CD14-positive monocyte (primary cell): Measurements from ENCODE around the gene BRAF. TPM values are rescaled to one million over a fixed set of nuclear protein-coding genes. Genes with fewer than 3 reads are reported as not detected.

Experiments used
- DNase-seq, 3 donors: peaks; one replicate each; pipeline ENCODE4 v3.0.0-alpha.2; 2011 to 2022
- H2AFZ ChIP-seq: 2 replicates; pipeline ENCODE4 v1.6.0; 2012; ENCODE audit warnings: mild to moderate bottlenecking, low read depth, low read length, inconsistent platforms; ENCODE audit not compliant: insufficient read depth, poor library complexity, severe bottlenecking
- H3K27ac ChIP-seq, 2 donors: 1 replicate in 1 of 2; 2 replicates in 1 of 2; pipeline ENCODE4 v1.5.1; 2012 to 2013; ENCODE audit warnings: low read length in 2 of 2, control low read depth in 1 of 2, inconsistent platforms in 1 of 2, low read depth in 1 of 2, mild to moderate bottlenecking in 1 of 2
- H3K27me3 ChIP-seq, 2 donors: one replicate each; pipeline versions ENCODE4 v1.6.0 to v1.6.1; 2011 to 2013; ENCODE audit warnings: low read length in 2 of 2; ENCODE audit not compliant: control insufficient read depth in 2 of 2, insufficient read depth in 2 of 2
- H3K36me3 ChIP-seq, 2 donors: replicated peaks in 1 of 2; 1 replicate in 1 of 2; 2 replicates in 1 of 2; pipeline versions ENCODE4 v1.5.1 to v1.6.1; 2012 to 2013; ENCODE audit warnings: low read length in 2 of 2, control low read depth in 1 of 2, inconsistent platforms in 1 of 2, mild to moderate bottlenecking in 1 of 2; ENCODE audit not compliant: insufficient read depth in 2 of 2, control insufficient read depth in 1 of 2
- H3K4me1 ChIP-seq, 2 donors: 1 replicate in 1 of 2; 2 replicates in 1 of 2; pipeline versions ENCODE4 v1.5.1 to v1.6.1; 2012 to 2013; ENCODE audit warnings: low read length in 2 of 2, control low read depth in 1 of 2, inconsistent platforms in 1 of 2, mild to moderate bottlenecking in 1 of 2, moderate library complexity in 1 of 2; ENCODE audit not compliant: insufficient read depth in 2 of 2, control insufficient read depth in 1 of 2
- H3K4me2 ChIP-seq: replicated peaks from 2 replicates; pipeline ENCODE3; 2012; ENCODE audit warnings: low read length, moderate library complexity, mild to moderate bottlenecking; ENCODE audit not compliant: poor library complexity, severe bottlenecking; ENCODE audit errors: extremely low read depth
- H3K4me3 ChIP-seq, 3 experiments: fragments of 200-600 bp in 1 of 3; sonication (generic) in 1 of 3; replicated peaks in 1 of 3; 1 replicate in 2 of 3; 2 replicates in 1 of 3; pipeline ENCODE4 v1.5.1; 2011 to 2013; ENCODE audit warnings: low read length in 3 of 3, mild to moderate bottlenecking in 3 of 3, control low read depth in 2 of 3, low read depth in 2 of 3, inconsistent platforms in 1 of 3, moderate library complexity in 1 of 3
- H3K79me2 ChIP-seq: 2 replicates; pipeline ENCODE4 v1.6.0; 2012; ENCODE audit warnings: mild to moderate bottlenecking, control low read depth, inconsistent platforms, low read length, moderate library complexity; ENCODE audit not compliant: insufficient read depth
- H3K9ac ChIP-seq: 2 replicates; pipeline ENCODE4 v1.6.0; 2017; ENCODE audit warnings: low read length, mild to moderate bottlenecking; ENCODE audit not compliant: insufficient read depth, poor library complexity, severe bottlenecking
- H3K9me3 ChIP-seq, 2 donors: replicated peaks in 1 of 2; 1 replicate in 1 of 2; 2 replicates in 1 of 2; pipeline versions ENCODE4 v1.5.1 to v1.6.1; 2012 to 2013; ENCODE audit warnings: low read length in 2 of 2, control low read depth in 1 of 2; ENCODE audit not compliant: control insufficient read depth in 1 of 2, insufficient read depth in 1 of 2
- H4K20me1 ChIP-seq: 2 replicates; pipeline ENCODE4 v1.6.0; 2012; ENCODE audit warnings: mild to moderate bottlenecking, low read length, control low read depth, moderate library complexity; ENCODE audit not compliant: insufficient read depth
- H3K27ac Mint-ChIP-seq, 7 donors: one replicate each; pipeline ENCODE4 v1.8.0; 2020; ENCODE audit warnings: mild to moderate bottlenecking in 7 of 7, mixed read lengths in 7 of 7, moderate library complexity in 6 of 7, inconsistent platforms in 2 of 7
- H3K27me3 Mint-ChIP-seq, 3 donors: one replicate each; pipeline ENCODE4 v1.8.0; 2021 to 2022; ENCODE audit warnings: low read depth in 3 of 3, mild to moderate bottlenecking in 3 of 3, mixed read lengths in 3 of 3, moderate library complexity in 3 of 3, inconsistent platforms in 1 of 3
- H3K36me3 Mint-ChIP-seq, 2 donors: one replicate each; pipeline ENCODE4 v1.8.0; 2020; ENCODE audit warnings: mixed read lengths in 2 of 2, inconsistent platforms in 1 of 2, mild to moderate bottlenecking in 1 of 2
- H3K4me1 Mint-ChIP-seq: one replicate; pipeline ENCODE4 v1.8.0; 2020; ENCODE audit warnings: mild to moderate bottlenecking, mixed read lengths
- H3K4me3 Mint-ChIP-seq, 2 donors: one replicate each; pipeline ENCODE4 v1.8.0; 2020; ENCODE audit warnings: mild to moderate bottlenecking in 2 of 2, mixed read lengths in 2 of 2, moderate library complexity in 1 of 2
- H3K9me3 Mint-ChIP-seq, 7 donors: one replicate each; pipeline ENCODE4 v1.8.0; 2020 to 2022; ENCODE audit warnings: mixed read lengths in 7 of 7, mild to moderate bottlenecking in 6 of 7, moderate library complexity in 6 of 7, inconsistent platforms in 2 of 7
- CTCF ChIP-seq: fragments of 200-600 bp; IDR thresholded peaks from one replicate; pipeline ENCODE4 v1.8.0; 2022; ENCODE audit warnings: antibody characterized with exemption, mild to moderate bottlenecking
- WGBS: methylation state at CpG from one replicate; pipeline ENCODE4 v1.1.5; 2013; ENCODE audit warnings: missing lambda C conversion rate; ENCODE audit not compliant: insufficient coverage; 5-methylcytosine and 5-hydroxymethylcytosine counted together
- intact Hi-C, 2 donors: fragments of 100-400 bp; cut with micrococcal nuclease; formaldehyde crosslinking; loops; one replicate each; pipeline versions ENCODE4 v1.15.0 to v1.15.1; 2023
- polyA plus RNA-seq, 3 donors: library from polyadenylated mRNA; depleted of rRNA in 1 of 3; unstranded in 2 of 3; stranded (reverse) in 1 of 3; fragments of 300-500 nt in 2 of 3; fragments of >200 nt in 1 of 3; fragmentation: Illumina TruSeq in 2 of 3; gene quantifications; 1 replicate in 2 of 3; 2 replicates in 1 of 3; pipeline ENCODE4 v1.2.3, GENCODE V29; 2012 to 2021

The BRAF gene
- polyA plus RNA-seq, 3 donors: 3.8 to 10.0 (median 5.6) TPM

- Histone ChIP-seq H3K27ac (no peak overlapping the region), H3K36me3 (peaks cover 43 to 82% of the 10 kb centered on the region in 2 donors), H3K4me2 (no peak overlapping the region), H2AFZ (no peak overlapping the region), H3K9ac (no peak overlapping the region), H3K9me3 (no peaks in the 10 kb centered on the region), H3K4me3 (no peak overlapping the region), H3K27me3 (no peaks in the 10 kb centered on the region), H3K4me1 (no peaks in the 10 kb centered on the region), H3K79me2 (no peaks in the 10 kb centered on the region), H4K20me1 (no peaks in the 10 kb centered on the region)
- 95% methylated on average over 5 of the region's 6 CpGs for WGBS
- DNase-seq: no peak
- H3K36me3 Mint-ChIP-seq: peaks cover 65 to 86% of the 10 kb centered on the region in 2 donors
- H3K9me3 Mint-ChIP-seq: peaks cover 0 to 2% (median 0%) of the 10 kb centered on the region in 7 donors
- no peak for TF ChIP-seq CTCF
- intact Hi-C loops: no loop called here
- no peak overlapping the region for H3K4me3 Mint-ChIP-seq
- H3K27ac Mint-ChIP-seq: no peak overlapping the region
- H3K27me3 Mint-ChIP-seq: no peaks in the 10 kb centered on the region
- no peaks in the 10 kb centered on the region for H3K4me1 Mint-ChIP-seq
These were observed 236.4 kb downstream of the BRAF start for GRCh38 chr7:140688341-140688740.

GRCh38 chr7:140686921-140687320 is 237.8 kb downstream of the BRAF start:
- H3K36me3 Mint-ChIP-seq: peaks cover 60 to 90% of the 10 kb centered on the region in 2 donors
- no peak overlapping the region for H3K4me2 ChIP-seq
- no peak overlapping the region for H2AFZ ChIP-seq
- H3K9ac ChIP-seq: no peak overlapping the region
- peaks cover 0 to 2% (median 0%) of the 10 kb centered on the region in 7 donors for H3K9me3 Mint-ChIP-seq
- H3K27ac ChIP-seq: no peak overlapping the region
- no peaks in the 10 kb centered on the region for H3K27me3 Mint-ChIP-seq
- no peaks in the 10 kb centered on the region for H3K4me1 ChIP-seq
- H3K4me1 Mint-ChIP-seq: no peaks in the 10 kb centered on the region
- H3K9me3 ChIP-seq: no peaks in the 10 kb centered on the region
- WGBS: 100% methylated on average over 8 of the region's 11 CpGs
- H3K79me2 ChIP-seq: no peaks in the 10 kb centered on the region
- intact Hi-C loops: no loop called here
- TF ChIP-seq CTCF: no peak
- DNase-seq: no peak
- H3K4me3 ChIP-seq: no peak overlapping the region
- H3K36me3 ChIP-seq: peaks cover 51 to 86% of the 10 kb centered on the region in 2 donors
- H3K27me3 ChIP-seq: no peaks in the 10 kb centered on the region
- H4K20me1 ChIP-seq: no peaks in the 10 kb centered on the region
- H3K4me3 Mint-ChIP-seq: no peak overlapping the region
- peak overlapping the region in 2 of 7 donors; percentile 12 to 19 for H3K27ac Mint-ChIP-seq
